AG08395 (cell line): Measurements from ENCODE around the gene NEURL1B.

ENCODE experiments used
- DNase-seq: peaks from one replicate; pipeline ENCODE4 v3.0.0; 2012; ENCODE audit warnings: mixed read lengths, low spot score

Gene NEURL1B

DNA sequence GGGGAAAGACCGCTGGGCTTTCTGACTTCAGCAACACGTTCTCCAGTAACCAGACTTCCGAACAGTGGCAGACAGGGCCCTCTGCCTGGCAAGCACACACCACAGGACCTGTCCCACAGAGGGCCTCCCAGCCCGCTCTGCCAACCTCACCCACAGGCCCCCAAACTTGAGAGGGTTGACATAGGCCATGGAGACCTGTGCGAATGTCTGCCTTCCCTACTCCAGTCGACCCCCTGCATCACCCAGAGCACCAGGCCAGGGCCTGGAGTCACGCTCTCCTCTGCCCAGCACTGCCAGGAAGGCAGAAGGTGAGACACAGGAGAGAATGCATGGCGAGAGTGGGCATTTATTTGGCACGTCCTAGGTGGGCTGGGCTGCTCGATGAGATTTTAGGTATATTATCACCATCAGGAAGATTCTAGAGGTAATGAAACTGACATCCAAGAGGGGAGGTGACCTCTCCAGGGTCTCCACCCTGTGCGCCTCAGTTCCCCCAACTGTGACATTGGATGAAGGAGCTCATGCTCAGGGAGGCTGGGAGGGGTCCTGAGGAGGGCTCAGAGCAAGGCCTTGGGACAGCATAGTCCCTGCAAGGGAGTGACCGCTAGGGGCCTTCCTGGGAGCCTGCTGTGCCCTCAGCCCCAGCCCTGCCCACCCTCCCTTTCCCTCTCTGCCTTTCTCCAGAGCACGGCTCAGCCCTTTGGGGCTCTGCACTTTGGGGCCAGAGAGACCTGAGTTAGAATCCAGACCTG, 75.0 kb downstream of the NEURL1B start:
- DNase-seq, result no peak

DNA sequence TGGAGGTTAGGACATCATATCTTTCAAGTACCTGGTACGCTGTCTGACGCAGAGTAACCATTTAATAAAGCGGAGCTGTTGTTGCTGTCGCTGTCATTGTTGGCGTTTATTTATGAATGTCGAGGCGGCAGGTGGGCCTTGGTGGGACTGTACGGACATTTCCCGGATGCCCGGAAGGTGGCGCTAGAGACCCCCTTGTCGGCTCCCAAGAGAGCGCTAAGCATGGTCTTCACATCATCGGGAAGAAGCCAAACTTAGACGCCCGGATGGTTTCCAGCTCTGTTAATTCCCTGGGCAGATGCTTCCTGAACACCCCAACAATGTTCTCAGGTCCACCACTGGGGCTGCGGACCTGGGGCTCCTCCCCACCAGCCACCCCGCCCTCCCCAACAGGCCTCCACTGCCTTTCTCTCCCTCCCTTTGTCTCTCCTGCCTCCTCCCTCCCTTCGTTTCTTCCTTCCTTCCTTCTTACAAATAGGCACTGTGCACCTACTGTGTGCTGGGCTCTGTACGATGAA, 75.8 kb downstream of the NEURL1B start:
- DNase-seq, result peak; percentile 86

DNA sequence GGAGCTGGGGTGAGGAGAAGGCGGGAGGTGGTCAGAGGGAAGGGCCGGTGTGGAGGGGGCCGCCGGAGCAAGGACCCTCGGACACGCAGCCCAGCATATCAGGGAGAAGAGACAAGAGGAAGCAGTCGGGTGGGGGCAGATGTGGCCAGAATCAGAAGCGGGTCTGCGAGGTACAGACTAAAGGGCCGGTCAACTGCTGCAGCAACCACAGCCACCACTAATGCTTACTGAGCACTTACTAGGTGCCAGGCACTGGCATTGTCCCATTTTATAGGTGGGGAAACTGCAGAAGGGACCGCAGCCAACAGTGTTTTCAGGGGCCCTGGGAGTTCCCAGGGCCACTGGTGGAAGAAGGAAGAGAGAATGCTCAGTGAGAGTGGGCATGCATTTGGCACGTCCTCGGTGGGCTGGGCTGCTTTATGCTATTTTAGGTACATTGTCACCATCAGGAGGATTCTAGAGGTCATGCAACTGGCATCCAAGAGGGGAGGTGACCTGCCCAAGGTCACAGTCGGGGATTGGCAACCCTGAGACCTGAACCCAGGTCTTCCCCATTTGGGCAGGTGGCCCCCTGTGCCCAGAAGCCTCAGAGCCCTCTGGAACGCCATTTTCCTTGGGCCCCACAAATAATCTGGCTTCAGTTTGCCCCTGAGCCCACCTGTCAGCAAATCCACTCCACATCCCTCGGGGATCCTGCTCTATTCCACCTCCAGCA, 76.6 kb downstream of the NEURL1B start:
- no peak for DNase-seq

DNA sequence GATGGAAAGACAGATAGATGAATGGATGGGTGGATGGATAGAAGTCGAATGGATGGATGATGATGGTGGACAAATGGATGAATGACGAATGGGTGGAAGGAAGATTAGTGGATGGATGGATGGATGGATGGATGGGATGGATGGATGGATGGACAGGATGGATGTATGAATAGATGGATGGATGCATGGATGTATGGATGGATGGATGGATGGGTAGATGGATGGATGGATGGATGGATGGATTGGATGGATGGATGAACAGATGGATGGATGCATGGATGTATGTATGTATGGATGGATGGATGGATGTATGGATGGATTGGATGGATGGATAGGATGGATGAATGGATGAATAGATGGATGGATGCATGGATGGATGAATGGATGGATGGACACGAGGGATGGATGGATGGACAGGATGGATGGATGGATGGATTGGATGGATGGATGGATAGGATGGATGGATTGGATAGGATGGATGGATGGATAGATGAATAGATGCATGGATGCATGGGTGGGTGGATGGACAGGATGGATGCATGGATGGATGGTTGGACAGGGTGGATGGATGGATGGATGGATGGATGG, 77.6 kb downstream of the NEURL1B start:
- no peak for DNase-seq

DNA sequence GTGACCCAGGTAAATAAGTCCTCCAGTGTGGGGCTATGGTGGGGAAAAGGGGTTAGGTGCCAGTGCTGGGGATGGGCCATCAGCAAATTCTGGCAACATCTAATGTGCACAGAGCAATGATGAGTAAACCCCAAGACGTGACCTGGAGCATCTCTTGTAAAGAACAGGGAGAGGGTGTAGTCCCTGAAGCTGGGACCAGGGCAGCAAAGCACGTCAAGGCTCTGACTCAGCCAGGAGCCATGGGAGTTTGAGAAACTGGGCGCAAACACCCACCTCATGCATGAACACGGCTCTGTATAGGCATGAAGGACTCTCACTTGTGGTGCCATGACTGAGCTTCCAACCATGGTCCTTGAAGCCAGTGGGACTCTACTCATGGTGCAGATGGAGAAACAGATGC, 78.1 kb downstream of the NEURL1B start:
- no peak for DNase-seq

DNA sequence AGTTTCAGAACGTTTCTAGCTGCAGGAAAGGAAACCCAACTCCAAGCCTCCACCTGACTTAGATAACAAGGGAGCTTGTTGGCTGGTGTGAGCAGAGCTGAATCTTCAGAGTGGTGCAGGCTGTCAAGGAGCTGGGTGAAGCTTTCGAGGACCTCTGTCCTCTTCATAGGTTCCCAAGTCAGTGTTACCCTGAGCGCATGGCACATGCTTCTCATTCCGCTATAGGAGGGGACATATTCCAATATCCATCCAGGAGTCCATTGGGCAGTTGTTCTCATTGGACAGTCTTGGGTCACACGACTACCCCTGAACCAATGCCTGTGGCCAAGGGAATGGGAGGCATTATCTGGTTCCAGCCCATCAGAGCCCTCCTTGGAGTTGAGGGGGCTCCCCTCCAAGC, 79.6 kb downstream of the NEURL1B start:
- DNase-seq, result no peak

DNA sequence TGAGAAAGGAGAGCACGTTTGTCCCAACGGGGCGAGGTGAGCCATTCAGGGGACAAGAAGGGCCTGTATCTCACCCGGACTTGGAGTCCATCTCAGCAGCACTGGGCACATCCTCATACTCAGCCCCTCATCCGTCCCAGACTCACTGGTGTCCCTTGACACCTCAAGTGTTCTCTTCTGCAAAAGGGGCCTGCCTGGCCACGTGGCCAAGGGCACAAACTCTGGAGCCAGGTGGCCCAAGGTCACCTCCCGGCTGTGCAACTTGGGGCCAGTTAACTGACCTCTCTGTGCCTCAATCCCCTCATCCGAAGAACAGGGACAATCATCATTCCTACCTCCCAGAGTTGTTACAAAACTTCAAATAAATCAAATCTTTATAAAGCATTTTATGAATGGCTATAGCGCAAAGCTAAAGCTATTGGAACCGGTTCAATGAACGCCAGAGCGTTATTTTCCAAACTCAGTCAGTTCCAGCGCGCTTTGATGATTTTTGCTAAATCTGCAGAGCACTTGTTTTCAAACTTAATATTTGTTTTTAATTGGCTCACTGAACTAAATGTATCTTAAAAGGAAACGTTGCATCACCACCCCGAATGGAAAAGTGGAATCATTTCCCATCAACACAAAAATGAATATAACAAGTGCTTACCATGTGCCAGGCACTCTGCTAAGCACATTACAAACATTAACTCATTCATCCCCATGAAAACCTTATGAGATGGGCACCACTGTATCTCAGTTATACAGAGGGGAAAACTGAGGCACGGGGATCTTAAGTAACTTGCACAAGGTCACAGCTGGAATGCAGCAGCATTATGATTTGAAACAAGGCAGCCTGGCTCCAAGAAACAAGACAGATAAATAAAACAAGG, 80.6 kb downstream of the NEURL1B start:
- DNase-seq, result peak; percentile 35

DNA sequence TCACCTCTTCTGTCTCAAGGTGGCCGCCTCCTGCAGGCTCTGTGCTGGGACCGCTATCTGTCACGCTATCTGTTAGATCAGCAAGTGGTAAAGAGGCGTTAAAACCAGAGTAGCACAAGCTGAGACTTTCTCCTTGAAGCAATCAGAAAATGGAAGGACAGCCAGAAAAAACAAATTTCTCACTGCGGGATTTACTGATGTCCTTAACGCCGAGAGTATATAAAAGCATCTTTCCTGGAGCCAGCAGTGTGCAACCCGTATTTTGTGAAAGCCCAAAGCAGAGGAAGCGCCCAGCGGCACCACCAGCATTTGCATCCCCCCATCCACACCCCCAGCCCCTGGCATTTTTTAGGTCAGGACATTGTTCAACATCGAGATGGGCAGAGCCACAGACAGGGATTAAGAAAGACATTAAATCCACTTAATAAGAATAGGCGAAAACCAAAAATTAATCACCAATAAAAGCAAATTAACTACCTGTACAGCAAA, 81.3 kb downstream of the NEURL1B start:
- no peak for DNase-seq

DNA sequence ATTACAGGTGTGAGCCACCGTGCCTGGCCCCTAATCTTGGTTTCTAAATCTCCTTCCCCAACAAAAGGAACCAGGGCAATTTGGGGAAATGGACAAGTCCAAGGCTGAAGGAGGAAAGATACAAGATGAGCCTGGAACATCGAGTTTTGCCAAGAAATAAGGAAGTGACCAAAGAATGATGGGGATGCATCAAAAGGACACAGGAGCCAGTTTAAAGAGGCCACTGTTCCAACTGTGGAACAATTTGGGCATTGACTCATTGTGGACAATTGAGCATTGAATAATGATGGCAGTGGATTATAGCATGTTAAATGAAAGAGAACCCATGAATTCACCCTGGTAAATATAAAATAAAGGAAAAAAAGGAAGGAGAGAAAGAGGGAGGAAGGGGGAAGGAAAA, 82.4 kb downstream of the NEURL1B start:
- no peak for DNase-seq

DNA sequence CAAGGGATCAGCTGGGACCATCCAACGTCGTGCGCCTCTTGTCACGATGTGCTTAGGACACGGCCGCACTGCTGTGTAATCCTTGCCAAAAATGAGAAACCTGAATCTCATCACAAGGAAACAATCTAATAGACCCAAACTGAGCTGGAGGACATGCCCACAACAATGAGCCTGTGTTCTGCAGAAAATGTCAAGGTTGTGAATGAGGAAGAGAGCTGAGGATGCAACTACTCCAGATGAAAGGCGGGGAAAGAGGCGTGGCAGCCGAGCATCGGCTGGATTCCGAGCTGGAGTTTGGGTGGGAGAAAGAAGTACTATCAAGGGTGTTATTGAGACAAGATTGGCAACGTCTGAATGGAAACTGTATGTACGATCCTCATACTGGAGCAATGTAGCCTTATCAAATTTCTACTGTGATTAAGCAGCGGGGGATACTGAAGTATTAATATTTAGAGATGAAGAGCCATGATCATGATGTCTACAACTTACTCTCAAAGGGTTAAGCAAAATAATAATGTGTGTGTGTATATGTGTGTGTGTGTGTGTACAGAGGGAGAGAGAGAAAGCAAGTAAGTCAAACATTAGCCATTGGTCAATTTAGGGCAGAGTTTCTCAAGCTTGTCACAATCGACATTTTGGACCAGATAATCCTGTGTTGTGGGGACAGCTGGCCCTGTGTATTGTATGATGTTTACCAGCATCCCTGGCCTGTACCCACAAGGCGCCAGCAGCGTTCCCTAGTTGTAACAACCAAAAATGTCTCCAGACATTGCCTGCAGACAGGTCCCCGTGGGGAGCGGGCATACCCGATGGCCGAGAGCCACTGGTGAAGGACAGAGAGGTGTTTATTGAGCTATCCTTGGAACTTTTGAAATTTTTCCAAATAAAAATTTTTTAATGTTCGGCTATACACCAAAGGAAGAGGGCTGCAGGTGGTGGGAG, 83.5 kb downstream of the NEURL1B start:
- DNase-seq, result no peak

DNA sequence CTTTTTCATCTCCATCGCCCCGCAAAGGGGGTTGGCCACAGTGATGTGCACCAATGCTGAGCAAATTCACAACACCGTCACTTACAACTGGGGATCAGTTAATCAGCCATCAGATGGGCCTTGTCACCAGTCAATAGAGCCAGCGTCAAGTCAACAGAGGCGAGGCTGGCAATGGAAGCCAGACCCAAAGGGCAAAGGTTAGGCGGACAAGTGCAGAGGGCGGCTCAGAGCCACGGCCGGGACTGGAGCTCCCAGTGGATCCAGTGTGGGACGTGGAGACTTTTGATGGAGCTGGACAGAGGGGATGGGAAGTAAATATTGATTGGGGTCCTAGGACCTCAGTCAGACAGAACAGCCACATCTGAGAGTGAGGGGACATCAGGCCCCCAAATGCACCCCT, 84.2 kb downstream of the NEURL1B start:
- no peak for DNase-seq

DNA sequence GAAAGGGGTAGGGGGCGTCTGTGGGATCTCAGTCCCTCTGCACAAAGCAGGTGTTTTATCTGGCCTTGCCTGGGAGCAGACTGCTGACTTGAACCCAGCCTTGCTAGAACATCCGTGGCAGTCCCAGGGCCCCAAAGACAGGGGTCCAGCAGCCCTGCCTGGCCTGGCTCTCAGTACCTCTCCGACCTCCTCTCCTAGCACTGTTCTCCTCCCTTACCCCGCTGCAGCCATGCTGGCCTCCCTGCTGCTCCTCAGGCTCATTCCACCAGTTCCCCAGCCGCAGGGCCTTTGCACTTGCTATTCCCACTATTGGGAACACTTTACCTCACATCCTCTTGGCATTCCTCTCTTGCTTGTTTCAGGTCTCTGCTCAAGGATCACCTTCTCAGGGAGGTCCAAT, 84.7 kb downstream of the NEURL1B start:
- no peak for DNase-seq

DNA sequence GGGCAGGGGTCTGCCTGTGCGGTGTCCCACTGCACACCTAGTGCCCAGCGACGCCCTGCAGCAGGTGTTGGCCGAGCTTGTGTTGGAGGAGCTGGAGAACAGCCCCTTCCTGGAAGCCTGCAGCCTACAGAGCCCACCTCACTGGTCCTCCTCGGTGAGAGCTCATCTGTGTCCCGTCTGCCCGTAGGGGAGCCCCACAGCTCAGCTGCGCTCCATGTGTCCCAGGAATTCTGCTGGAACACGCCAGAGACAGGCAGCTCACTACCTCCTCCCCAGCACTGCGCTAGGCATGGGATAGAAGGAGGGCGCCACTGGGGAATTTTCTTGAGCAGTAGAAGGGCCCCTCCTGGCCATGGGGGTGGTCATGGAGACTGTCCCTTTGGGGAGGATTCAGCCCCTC, 85.9 kb downstream of the NEURL1B start:
- no peak for DNase-seq

DNA sequence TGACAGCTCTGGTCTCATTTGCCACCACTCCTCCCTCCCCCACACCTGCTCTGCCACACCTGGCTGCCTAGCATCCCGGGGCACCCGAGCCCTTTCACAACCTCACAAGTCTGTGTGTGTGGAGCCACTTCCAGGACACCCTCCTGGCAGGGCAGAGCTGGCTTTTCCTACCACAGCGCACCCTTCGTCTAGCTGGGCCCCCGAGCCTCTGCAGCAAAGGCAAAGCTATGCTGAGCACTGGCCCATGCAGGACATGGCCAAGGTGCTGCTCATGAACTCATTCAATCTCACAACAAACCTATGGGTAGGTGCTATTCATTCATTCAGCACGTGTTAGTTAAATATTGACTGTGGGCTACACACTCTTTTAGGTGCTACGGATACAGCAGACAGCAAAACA, 86.5 kb downstream of the NEURL1B start:
- DNase-seq, result no peak

DNA sequence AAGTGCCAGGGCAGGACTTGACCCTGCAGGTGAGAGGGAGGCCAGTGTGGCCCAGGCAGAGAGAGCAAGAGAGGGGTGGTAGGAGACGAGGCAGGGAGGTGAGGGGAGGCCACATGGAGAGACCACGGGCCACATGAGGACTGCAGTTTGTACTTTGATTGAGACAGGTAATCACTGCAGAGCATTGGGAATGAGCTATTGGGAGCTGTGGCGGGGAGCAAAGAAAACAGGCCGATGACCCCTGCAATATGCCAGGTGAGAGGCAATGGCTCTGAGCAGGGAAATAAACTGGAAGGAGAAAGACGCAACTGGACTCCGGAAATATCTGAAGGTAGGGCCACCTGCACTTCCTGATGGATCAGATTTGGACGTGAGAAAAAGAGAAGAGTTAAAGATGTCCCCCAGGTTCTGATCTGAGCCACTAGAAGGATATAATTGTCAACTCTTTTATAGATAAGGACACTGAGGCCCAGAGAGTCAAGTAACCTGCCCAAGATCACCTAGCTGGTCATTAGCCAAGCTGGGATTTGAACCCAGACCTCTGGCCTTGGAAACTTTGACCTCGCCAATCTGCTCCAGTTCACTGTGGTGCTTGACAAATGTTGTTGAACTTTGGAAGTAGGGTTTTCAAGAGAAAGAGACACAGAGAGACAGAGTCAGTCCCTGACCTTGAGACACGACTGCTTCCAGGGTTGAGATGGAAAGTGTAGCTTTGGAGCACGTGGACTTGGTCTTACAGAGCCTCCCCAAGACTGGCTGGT, 87.6 kb downstream of the NEURL1B start:
- no peak for DNase-seq

DNA sequence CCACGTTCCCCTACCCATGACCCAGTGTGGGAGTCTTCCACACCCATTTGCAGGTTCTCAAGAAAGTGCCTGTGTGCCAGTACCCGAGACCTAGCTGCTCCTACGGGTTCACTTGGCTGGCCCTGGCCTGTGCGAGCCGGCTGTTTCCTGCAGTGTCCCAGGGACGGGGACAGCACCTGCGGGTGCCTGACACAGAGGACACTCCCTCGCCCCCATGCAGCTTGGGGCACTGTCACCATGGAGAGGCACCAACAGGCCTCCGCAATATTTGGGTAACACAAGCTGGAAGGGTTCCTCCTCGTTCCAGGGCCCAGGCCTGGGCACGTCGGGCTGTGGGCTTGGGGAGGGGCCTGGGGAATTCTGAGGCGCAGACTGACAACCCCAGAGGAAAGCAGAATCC, 88.5 kb downstream of the NEURL1B start:
- no peak for DNase-seq

DNA sequence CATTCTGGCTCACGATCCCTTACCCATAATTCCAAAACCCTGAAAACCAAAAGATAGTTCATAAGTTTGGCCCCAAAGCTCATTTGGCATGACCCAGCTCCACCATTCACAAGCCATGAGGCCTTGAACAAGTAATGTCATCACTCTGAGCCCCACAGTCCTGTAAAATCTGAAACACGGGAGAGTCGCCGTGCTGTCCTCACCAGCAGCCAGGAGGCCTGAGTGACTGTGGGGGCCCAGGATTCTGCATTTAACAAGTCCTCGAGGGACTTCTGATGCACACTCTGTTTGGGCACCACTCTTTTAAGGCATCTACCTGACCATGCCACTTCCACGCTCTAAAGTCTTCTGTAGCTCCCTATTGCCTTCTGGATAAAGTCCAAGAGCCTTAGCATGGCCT, 89.2 kb downstream of the NEURL1B start:
- DNase-seq, result no peak

DNA sequence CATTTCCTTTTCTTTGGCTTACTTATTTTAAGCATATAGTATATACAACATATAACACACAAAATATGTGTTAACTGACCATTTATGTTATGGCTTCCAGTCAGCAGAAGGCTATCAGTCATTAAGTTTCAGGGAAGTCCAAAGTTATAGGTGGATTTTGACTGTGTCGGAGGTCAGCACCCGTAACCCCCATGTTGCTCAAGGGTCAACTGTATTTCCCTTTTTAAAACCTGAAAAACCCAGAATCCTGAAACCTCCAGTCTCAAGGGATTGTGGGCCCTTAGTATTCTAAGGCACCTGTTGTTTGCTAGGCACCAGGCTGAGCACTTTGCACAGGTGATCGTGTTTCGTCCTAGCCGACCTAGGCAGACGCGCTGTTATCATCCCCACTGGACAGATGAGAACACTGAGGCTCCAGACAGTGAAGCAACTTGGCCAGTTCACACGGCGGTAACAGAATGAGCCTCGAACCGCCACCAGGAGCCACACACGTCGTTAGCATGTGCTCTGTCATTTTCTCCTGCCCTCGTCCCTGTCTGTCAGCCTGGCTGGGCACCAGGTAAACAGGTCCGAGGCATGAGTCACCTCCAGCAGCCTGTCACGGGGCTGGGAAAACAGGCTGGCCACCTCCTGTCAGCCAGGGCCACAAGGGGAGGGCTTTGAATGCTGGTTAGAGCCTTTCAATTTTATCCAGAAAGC, 90.1 kb downstream of the NEURL1B start:
- DNase-seq, result no peak

DNA sequence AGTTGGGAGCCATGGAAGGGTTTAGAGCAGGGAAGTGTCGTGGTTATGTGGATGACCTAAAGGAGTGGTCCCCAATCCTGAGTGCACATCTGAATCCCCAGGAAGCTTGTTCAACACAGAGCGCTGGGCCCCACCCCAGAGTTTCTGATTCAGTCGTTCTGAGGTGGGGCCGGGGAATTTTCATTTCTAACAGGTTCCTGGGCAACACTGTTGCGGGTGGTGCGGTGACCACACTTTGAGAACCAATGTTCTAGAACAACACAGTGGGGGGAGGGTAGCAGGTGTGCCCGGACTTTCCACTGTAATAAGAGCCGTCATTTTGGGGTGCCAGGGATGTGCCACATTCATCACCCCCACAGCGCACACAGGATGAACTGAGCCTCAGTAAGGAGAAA, 90.6 kb downstream of the NEURL1B start:
- no peak for DNase-seq
